AG04450 (cell line): ENCODE results near the gene ADAM8. TPM values are rescaled to one million over a fixed set of nuclear protein-coding genes. Genes with fewer than 3 reads are reported as not detected.
A peak's percentile ranks its signal among the peaks of the same experiment; 100 is the strongest.

Source experiments
- CTCF ChIA-PET: fragments of 300-600, 350-600 bp; formaldehyde crosslinking; extraction: SDS; loops from one replicate; lab custom pipeline; 2022; ENCODE audit warnings: antibody characterized with exemption, inconsistent platforms; lab: Charles Lee
- POLR2A ChIA-PET: fragments of 350-600 bp; formaldehyde crosslinking; extraction: SDS; loops from one replicate; lab custom pipeline; 2021; ENCODE audit warnings: antibody characterized with exemption, inconsistent platforms; lab: Yijun Ruan, JAX
- DNase-seq: peaks from one replicate; pipeline ENCODE4 v3.0.0-alpha.2; 2011; ENCODE audit warnings: low read depth, low spot score
- H3K27ac ChIP-seq: one replicate; pipeline ENCODE4 v1.5.1; 2012; ENCODE audit warnings: low read depth, low read length, control low read depth
- H3K27me3 ChIP-seq: one replicate; pipeline ENCODE4 v1.6.0; 2012; ENCODE audit warnings: low read length; ENCODE audit not compliant: control insufficient read depth, insufficient read depth
- H3K4me3 ChIP-seq: 2 replicates; pipeline ENCODE4 v1.5.1; 2011; ENCODE audit warnings: mild to moderate bottlenecking, low read depth, low read length, control low read depth
- H3K9me3 ChIP-seq: 2 replicates; pipeline ENCODE4 v1.5.1; 2012; ENCODE audit warnings: low read length; ENCODE audit not compliant: control insufficient read depth, insufficient read depth
- CTCF ChIP-seq: IDR thresholded peaks from 2 replicates; pipeline ENCODE4 v1.5.1; 2011; ENCODE audit warnings: low read depth, low read length, control low read depth, inconsistent platforms
- polyA plus RNA-seq: library from polyadenylated mRNA; depleted of rRNA; stranded (reverse); fragments of >200 nt; gene quantifications from 2 replicates; pipeline ENCODE4 v1.2.3, GENCODE V29; 2011

ADAM8 gene
- polyA plus RNA-seq, 1 experiment = 0.25 TPM

GRCh38 chr10:133292919-133293809 is 16.5 kb upstream of the ADAM8 start:
- ChIA-PET POLR2A (interaction anchor here (0.6 to 1.3 kb wide), 2 partner anchors 14 to 32 kb away, joined by 3 to 5 read pairs; no protein-coding TSS in a partner anchor), CTCF (interaction anchor here (1.3 to 1.6 kb wide), 2 partner anchors 14 to 15 kb away, joined by 3 to 4 read pairs; no protein-coding TSS in a partner anchor)
- no peak for DNase-seq
- H3K27me3 ChIP-seq = no peaks in the 10 kb centered on the region
- no peak overlapping the region for H3K4me3 ChIP-seq
- peak overlapping the region; percentile 31 for H3K27ac ChIP-seq
- peaks cover 5% of the 10 kb centered on the region; the same call in 1 of the 2 replicates for H3K9me3 ChIP-seq
- no peak for TF ChIP-seq CTCF

GRCh38 chr10:133289761-133290160 is 13.1 kb upstream of the ADAM8 start:
- POLR2A ChIA-PET = no interaction called here
- H3K27me3 ChIP-seq = no peaks in the 10 kb centered on the region
- no peak overlapping the region for H3K4me3 ChIP-seq
- no peak overlapping the region for H3K27ac ChIP-seq
- no peak for DNase-seq
- CTCF ChIA-PET = no interaction called here
- TF ChIP-seq CTCF = no peak
- peaks cover 5% of the 10 kb centered on the region; the same call in 1 of the 2 replicates for H3K9me3 ChIP-seq

- no peak for TF ChIP-seq CTCF
- H3K27me3 ChIP-seq = no peaks in the 10 kb centered on the region
- no peak for DNase-seq
- ChIA-PET CTCF (interaction anchor here (0.7 kb wide), 1 partner anchor 10 kb away, joined by 5 read pairs; no protein-coding TSS in a partner anchor), POLR2A (interaction anchor here (0.6 kb wide), 1 partner anchor 1191 kb away, joined by 3 read pairs; no protein-coding TSS in a partner anchor)
- no peak overlapping the region for H3K4me3 ChIP-seq
- no peaks in the 10 kb centered on the region; the same call in 1 of the 2 replicates for H3K9me3 ChIP-seq
- H3K27ac ChIP-seq = no peak overlapping the region
Measured at GRCh38 chr10:133287832-133288500, 11.3 kb upstream of the ADAM8 start.

- H3K27ac ChIP-seq = no peak overlapping the region
- POLR2A ChIA-PET = no interaction called here
- TF ChIP-seq CTCF = no peak
- no peaks in the 10 kb centered on the region for H3K27me3 ChIP-seq
- DNase-seq = no peak
- CTCF ChIA-PET = no interaction called here
- no peak overlapping the region for H3K4me3 ChIP-seq
- H3K9me3 ChIP-seq = no peaks in the 10 kb centered on the region; the same call in 1 of the 2 replicates
Measured at GRCh38 chr10:133286366-133286765, 9.7 kb upstream of the ADAM8 start.
